Renal pelvis (tissue), 12 donors: ENCODE data around the gene ZNF276. TPM values are rescaled to one million over a fixed set of nuclear protein-coding genes. Genes with fewer than 3 reads are reported as not detected.
"Not testable (repeated sequence)": the region's sequence is repeated elsewhere in the genome, so short reads cannot be mapped to it uniquely, and the experiment has no call there.

Experiments used
- DNase-seq: peaks from one replicate; pipeline ENCODE4 v3.0.0-alpha.2; 2013
- long read RNA-seq, 16 experiments: transcript quantifications; one replicate each; lab custom pipeline, GENCODE V29; 2026
- polyA plus RNA-seq, 3 donors: library from polyadenylated mRNA; unstranded; fragments of 120-200 nt; gene quantifications; one replicate each; pipeline ENCODE4 v1.2.1, GENCODE V29; 2013; ENCODE audit not compliant: insufficient read length in 3 of 3

ZNF276 gene
- 10 to 100 TPM; 25.4 to 38.7 (median 32.9) TPM for polyA plus RNA-seq
- long read RNA-seq, donor 1, full-length matches to known transcripts = 1 of 1 reads
- long read RNA-seq, donor 1, partial matches to known transcripts = 0 of 1 reads
- long read RNA-seq, donor 1, other reads (novel, unspliced or antisense) = 0 of 1 reads
- long read RNA-seq, donor 2 = 0 reads
- long read RNA-seq, donor 3, partial matches to known transcripts = 0 of 2 reads
- long read RNA-seq, donor 3, other reads (novel, unspliced or antisense) = 0 of 2 reads
- long read RNA-seq, donor 4, partial matches to known transcripts = 0 of 1 reads
- long read RNA-seq, donor 4, other reads (novel, unspliced or antisense) = 0 of 1 reads
- long read RNA-seq, donor 5, partial matches to known transcripts = 0 of 1 reads
- long read RNA-seq, donor 5, other reads (novel, unspliced or antisense) = 0 of 1 reads
- long read RNA-seq, donor 6, partial matches to known transcripts = 6 of 6 reads
- long read RNA-seq, donor 6, other reads (novel, unspliced or antisense) = 0 of 6 reads
- long read RNA-seq, donor 7, full-length matches to known transcripts = 3 of 3 reads
- long read RNA-seq, donor 7, partial matches to known transcripts = 0 of 3 reads
- long read RNA-seq, donor 7, other reads (novel, unspliced or antisense) = 0 of 3 reads
- long read RNA-seq, donor 8 = 0 reads
- long read RNA-seq, donor 9, partial matches to known transcripts = 0 of 1 reads
- long read RNA-seq, donor 9, other reads (novel, unspliced or antisense) = 0 of 1 reads
- long read RNA-seq, donor 10, partial matches to known transcripts = 0 of 1 reads
- long read RNA-seq, donor 10, other reads (novel, unspliced or antisense) = 0 of 1 reads
- long read RNA-seq, donor 11, partial matches to known transcripts = 0 of 1 reads
- long read RNA-seq, donor 11, other reads (novel, unspliced or antisense) = 0 of 1 reads
- long read RNA-seq, donor 12 = 0 reads
- long read RNA-seq, donor 13, full-length matches to known transcripts = 1 of 13 reads
- long read RNA-seq, donor 13, partial matches to known transcripts = 12 of 13 reads
- long read RNA-seq, donor 13, other reads (novel, unspliced or antisense) = 0 of 13 reads
- long read RNA-seq, donor 14 = 0 reads
- long read RNA-seq, donor 15 = 0 reads
- long read RNA-seq, donor 16, partial matches to known transcripts = 0 of 2 reads
- long read RNA-seq, donor 16, other reads (novel, unspliced or antisense) = 0 of 2 reads

GRCh38 chr16:89720813-89721545 lies at the start of gene ZNF276, which contains the start of gene VPS9D1:
Gene ZNF276, plus strand, starts transcription at chr16:89721537. Its CDS starts 104 bp downstream, at chr16:89721641.
Gene VPS9D1, minus strand, starts transcription at chr16:89720898. Its CDS starts 37 bp downstream, at chr16:89720861.
- DNase-seq = peak; percentile 77

GRCh38 chr16:89671565-89671964 lies 49.8 kb upstream of the ZNF276 start:
- DNase-seq = not testable (repeated sequence)

- no peak for DNase-seq
Observed at GRCh38 chr16:89672177-89672941, 49.0 kb upstream of the ZNF276 start.

- DNase-seq = no peak
Observed at GRCh38 chr16:89678258-89678657, 43.1 kb upstream of the ZNF276 start.

- DNase-seq = no peak
Observed at GRCh38 chr16:89685916-89686315, 35.4 kb upstream of the ZNF276 start.

- DNase-seq = peak; percentile 91
Observed at GRCh38 chr16:89686520-89687091, 34.7 kb upstream of the ZNF276 start, which contains the start of gene CDK10. Gene CDK10, plus strand, starts transcription at chr16:89686689. Its CDS starts 22 bp downstream, at chr16:89686711.

- DNase-seq = peak; percentile 63
Observed at GRCh38 chr16:89687092-89687940, 34.0 kb upstream of the ZNF276 start.

- DNase-seq = no peak
Observed at GRCh38 chr16:89688395-89688794, 32.9 kb upstream of the ZNF276 start.

GRCh38 chr16:89689142-89689541 lies 32.2 kb upstream of the ZNF276 start:
- DNase-seq = no peak

- DNase-seq = not testable (repeated sequence)
Observed at GRCh38 chr16:89689621-89690020, 31.7 kb upstream of the ZNF276 start.

- DNase-seq = no peak
Observed at GRCh38 chr16:89690392-89690901, 30.9 kb upstream of the ZNF276 start.

- DNase-seq = no peak
Observed at GRCh38 chr16:89691231-89691985, 29.9 kb upstream of the ZNF276 start.

- no peak for DNase-seq
Observed at GRCh38 chr16:89691986-89692569, 29.3 kb upstream of the ZNF276 start.

GRCh38 chr16:89693289-89693731 lies 28.0 kb upstream of the ZNF276 start:
- no peak for DNase-seq

- DNase-seq = no peak
Observed at GRCh38 chr16:89693931-89694783, 27.2 kb upstream of the ZNF276 start.

- DNase-seq = not testable (repeated sequence)
Observed at GRCh38 chr16:89694784-89695085, 26.6 kb upstream of the ZNF276 start.
